Measurements from ENCODE around the gene ADAM12.

ADAM12 gene

DNA sequence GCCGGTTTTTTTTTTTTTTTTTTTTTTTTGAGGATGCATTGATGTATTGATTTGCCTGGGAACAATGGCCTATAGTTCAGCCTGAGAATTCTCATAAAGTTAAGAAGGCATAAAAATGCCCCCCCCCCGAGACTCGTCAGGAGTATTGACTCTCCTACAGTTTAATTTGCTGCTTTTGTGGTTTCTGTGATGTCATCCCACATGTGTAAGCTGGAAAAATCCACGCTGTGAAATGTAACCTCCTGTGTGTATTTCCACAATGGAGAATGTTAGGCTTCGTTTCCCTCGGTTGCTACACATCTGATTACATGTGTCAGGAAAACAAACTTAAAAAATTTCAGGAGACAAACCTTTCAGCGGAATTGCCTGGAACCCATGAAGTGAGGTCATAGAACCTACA is 374.0 kb downstream of the ADAM12 start:
- CTCF ChIA-PET = interaction anchor here (1.3 kb wide), 1 partner anchor 22 kb away, joined by 3 read pairs; no protein-coding TSS in a partner anchor
- POLR2A ChIA-PET = no interaction called here
- H3K36me3 ChIP-seq (ENCODE audit: control insufficient read depth in 2 of 2, insufficient read depth in 1 of 2, low read length in 2 of 2) = no peaks in the 10 kb centered on the region
- H3K9me3 ChIP-seq (ENCODE audit: control insufficient read depth, insufficient read depth, low read depth, low read length) = no peaks in the 10 kb centered on the region
- no peak overlapping the region for H3K27ac ChIP-seq (ENCODE audit: extremely low read depth, low read depth, low read length)
- H3K4me3 ChIP-seq (ENCODE audit: low read depth, low read length) = no peak overlapping the region
- H3K4me1 ChIP-seq (ENCODE audit: control insufficient read depth, insufficient read depth, low read length) = no peaks in the 10 kb centered on the region; the same call in 1 of the 2 replicates
- TF ChIP-seq, protein P1, sequence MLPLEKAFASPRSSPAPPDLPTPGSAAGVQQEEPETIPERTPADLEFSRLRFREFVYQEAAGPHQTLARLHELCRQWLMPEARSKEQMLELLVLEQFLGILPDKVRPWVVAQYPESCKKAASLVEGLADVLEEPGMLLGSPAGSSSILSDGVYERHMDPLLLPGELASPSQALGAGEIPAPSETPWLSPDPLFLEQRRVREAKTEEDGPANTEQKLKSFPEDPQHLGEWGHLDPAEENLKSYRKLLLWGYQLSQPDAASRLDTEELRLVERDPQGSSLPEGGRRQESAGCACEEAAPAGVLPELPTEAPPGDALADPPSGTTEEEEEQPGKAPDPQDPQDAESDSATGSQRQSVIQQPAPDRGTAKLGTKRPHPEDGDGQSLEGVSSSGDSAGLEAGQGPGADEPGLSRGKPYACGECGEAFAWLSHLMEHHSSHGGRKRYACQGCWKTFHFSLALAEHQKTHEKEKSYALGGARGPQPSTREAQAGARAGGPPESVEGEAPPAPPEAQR (tag by site-specific recombination; IDR thresholded peaks at IDR 0.05) = no peak
- TF ChIP-seq MZF1 (tag by site-specific recombination; IDR thresholded peaks at IDR 0.05; ENCODE audit: borderline replicate concordance) (no peak), ZNF629 (tag by site-specific recombination; IDR thresholded peaks at IDR 0.05) (peak; percentile 80), PRDM10 (tag by site-specific recombination; IDR thresholded peaks at IDR 0.05) (peak; percentile 19; the same call in 1 of the 2 replicates), GFI1B (tag by site-specific recombination; IDR thresholded peaks at IDR 0.05) (no peak), ZNF280C (tag by site-specific recombination; IDR thresholded peaks at IDR 0.05) (no peak), ZNF155 (tag by site-specific recombination; IDR thresholded peaks at IDR 0.05) (no peak), ZSCAN23 (tag by site-specific recombination; IDR thresholded peaks at IDR 0.05) (no peak), ZNF585B (tag by site-specific recombination; IDR thresholded peaks at IDR 0.05) (no peak), ZNF518A (tag by site-specific recombination; conservative IDR thresholded peaks at IDR 0.05; ENCODE audit: low read depth) (no peak), ZNF660 (tag by site-specific recombination; IDR thresholded peaks at IDR 0.05) (0 out of 2 replicates have a peak, but pooled peaks have one; percentile 15), IKZF3 (tag by site-specific recombination; IDR thresholded peaks at IDR 0.05) (0 out of 2 replicates have a peak, but pooled peaks have one; percentile 31), ZIC2 (tag by site-specific recombination; IDR thresholded peaks at IDR 0.05) (peak; percentile 87), ZNF777 (tag by site-specific recombination; IDR thresholded peaks at IDR 0.05; ENCODE audit: borderline replicate concordance) (no peak), ZNF366 (tag by site-specific recombination; conservative IDR thresholded peaks at IDR 0.05) (0 out of 2 replicates have a peak, but pooled peaks have one; percentile 11), ZNF211 (tag by site-specific recombination; IDR thresholded peaks at IDR 0.05; ENCODE audit: low read depth) (no peak), KLF17 (tag by site-specific recombination; IDR thresholded peaks at IDR 0.05) (no peak), ZNF548 (tag by site-specific recombination; IDR thresholded peaks at IDR 0.05) (no peak), ZBTB21 (tag by site-specific recombination; IDR thresholded peaks at IDR 0.05) (peak; percentile 77), ZNF311 (tag by site-specific recombination; IDR thresholded peaks at IDR 0.05; ENCODE audit: borderline replicate concordance) (no peak), SALL2 (tag by site-specific recombination; IDR thresholded peaks at IDR 0.05; ENCODE audit: borderline replicate concordance) (no peak)
- TF ChIP-seq, protein P2, sequence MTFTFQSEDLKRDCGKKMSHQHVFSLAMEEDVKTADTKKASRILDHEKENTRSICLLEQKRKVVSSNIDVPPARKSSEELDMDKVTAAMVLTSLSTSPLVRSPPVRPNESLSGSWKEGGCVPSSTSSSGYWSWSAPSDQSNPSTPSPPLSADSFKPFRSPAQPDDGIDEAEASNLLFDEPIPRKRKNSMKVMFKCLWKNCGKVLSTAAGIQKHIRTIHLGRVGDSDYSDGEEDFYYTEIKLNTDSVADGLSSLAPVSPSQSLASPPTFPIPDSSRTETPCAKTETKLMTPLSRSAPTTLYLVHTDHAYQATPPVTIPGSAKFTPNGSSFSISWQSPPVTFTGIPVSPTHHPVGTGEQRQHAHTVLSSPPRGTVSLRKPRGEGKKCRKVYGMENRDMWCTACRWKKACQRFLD (tag by site-specific recombination; IDR thresholded peaks at IDR 0.05) = no peak
